HG02588 (cell line): Measurements from ENCODE around the gene TERB2.
"Not testable (repeated sequence)": the region's sequence is repeated elsewhere in the genome, so short reads cannot be mapped to it uniquely, and the experiment has no call there.

Experiments
- ATAC-seq: cut with Tn5 transposase; IDR thresholded peaks from one replicate; pipeline ENCODE4 v1.9.1; 2021; ENCODE audit warnings: mild to moderate bottlenecking, moderate library complexity; ENCODE audit not compliant: unreplicated experiment

TERB2 gene, protein sequence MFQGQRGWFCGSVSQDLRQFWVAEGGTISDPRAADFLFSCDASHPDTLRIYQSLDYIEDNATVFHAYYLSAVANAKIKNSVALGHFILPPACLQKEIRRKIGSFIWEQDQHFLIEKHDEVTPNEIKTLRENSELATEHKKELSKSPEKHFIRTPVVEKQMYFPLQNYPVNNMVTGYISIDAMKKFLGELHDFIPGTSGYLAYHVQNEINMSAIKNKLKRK

DNA sequence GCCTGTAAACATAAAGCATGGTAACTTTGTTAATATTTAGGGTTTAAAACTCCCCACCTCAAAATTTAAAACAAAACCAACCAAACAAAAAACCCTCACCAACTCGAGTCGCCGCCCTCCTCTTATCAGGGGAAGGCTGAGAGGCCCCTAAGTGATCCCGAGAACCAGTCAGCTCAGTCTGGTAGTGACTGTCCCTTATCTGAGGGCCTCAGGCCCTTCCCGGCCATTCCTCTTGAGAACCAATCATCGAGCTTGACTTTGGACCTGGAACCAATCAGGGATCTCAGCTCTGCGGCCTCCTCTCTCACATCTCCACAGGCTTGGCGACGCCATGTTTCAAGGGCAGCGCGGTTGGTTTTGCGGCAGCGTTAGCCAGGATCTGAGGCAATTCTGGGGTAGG lies at the start of gene TERB2:
Gene TERB2 (plus strand): TSS at position 300 of the 400 bp plus-strand sequence. CDS start 32 bp downstream, at position 332.
- no peak for ATAC-seq

- no peak for ATAC-seq
Observed at GRCh38 chr15:44909423-44909822, 47.1 kb upstream of the TERB2 start.

- ATAC-seq: no peak
Observed at GRCh38 chr15:44910981-44911625, 45.4 kb upstream of the TERB2 start.

GRCh38 chr15:44912186-44912585 lies 44.3 kb upstream of the TERB2 start:
- not testable (repeated sequence) for ATAC-seq

GRCh38 chr15:44912974-44913448 lies 43.5 kb upstream of the TERB2 start:
- ATAC-seq: not testable (repeated sequence)

DNA sequence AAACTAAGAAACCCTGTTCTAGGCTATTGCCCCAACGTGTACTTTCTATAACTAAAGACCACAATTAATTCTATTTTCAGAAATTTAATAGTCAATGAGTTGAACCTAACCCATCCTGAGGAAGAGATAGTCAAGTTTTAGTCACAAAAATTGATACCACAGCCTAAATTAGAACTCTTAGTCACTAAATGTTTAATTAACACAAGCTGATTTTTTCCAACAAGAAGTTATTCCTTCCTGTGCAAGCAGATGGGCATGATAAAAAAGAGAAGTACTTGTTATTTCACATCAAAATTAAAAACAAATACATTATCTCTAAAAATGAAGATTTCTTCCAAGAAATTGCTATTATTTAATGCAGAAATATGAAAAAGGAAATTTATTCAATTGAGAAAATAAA lies 38.4 kb upstream of the TERB2 start:
- ATAC-seq: no peak

GRCh38 chr15:44928658-44929057 lies 27.8 kb upstream of the TERB2 start:
- not testable (repeated sequence) for ATAC-seq

DNA sequence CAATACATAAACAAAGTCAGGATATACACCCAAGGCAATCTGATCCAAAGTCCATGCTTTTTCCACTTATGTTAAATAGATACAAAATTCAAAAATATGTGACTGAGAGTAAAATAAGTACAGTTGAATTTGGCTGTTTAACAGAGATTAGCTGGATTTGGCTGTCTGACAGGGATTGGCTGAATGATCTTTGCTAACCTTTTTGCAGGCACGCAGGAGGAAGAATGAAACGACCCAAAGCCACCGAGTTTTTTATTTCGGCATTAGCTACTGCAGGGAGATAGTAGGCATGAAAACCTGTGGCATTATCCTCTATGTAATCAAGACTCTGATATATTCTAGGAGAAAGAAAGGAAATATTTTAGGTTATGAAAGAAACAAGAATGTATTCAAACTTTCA lies 26.2 kb upstream of the TERB2 start:
- ATAC-seq: not testable (repeated sequence)

- ATAC-seq: not testable (repeated sequence)
Observed at GRCh38 chr15:44958302-44958701, 1.8 kb downstream of the TERB2 start.

GRCh38 chr15:44968475-44968874 lies 12.0 kb downstream of the TERB2 start:
- no peak for ATAC-seq

- no peak for ATAC-seq
Observed at GRCh38 chr15:44971036-44971435, 14.5 kb downstream of the TERB2 start.

DNA sequence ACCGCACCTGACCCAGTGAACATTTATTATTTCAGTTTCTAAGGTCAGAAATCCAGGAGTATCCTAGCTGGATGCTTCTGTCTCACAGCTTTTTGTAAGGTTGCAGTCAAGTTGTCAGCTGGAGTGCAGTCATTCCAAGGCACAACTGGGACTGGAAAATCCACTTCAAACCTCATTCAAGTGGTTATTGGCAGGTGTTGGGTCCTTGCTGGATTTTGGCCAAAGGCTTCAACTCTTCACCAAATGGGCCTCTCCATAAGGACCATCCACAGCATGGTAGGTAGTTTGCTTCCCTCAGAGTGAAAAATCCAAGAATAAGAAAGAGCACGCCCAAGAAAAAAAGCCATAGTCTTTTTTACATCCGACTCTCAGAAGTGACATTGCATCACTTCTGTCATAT lies 19.7 kb downstream of the TERB2 start:
- not testable (repeated sequence) for ATAC-seq

GRCh38 chr15:44977781-44978180 lies 21.3 kb downstream of the TERB2 start:
- not testable (repeated sequence) for ATAC-seq

DNA sequence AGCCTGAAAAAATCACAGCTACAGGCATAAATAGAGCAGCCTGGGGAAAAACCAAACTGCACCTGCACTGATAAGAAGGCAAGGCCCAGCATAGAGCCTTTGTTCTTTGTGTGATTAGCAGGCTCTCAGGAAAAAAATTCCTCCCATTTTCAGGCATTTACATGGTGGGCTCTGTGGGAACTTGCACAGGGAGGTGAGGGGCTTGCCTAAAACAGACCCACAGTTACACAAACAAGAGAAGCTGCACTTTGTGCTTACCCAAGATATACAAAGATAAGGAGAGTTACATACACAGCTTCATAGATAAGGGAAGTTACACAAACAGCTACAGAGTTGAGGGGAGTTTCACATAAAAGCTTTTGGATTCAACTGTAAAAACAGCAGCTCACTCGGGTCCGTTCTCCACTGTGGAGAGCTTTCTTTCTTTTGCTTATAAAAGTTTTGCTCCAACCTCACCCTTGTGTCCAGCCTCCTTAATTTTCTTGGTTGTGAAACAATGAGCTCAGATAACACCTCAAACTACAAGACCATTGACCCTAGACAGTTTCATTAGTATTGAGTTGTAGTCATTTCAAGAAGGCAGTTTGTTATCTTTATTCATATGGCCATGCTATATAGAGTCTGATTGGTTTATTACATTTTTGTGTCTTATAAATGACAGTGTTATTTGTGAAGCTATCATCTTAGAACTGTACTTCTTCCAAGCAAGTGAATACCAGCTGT lies 23.3 kb downstream of the TERB2 start:
- not testable (repeated sequence) for ATAC-seq

DNA sequence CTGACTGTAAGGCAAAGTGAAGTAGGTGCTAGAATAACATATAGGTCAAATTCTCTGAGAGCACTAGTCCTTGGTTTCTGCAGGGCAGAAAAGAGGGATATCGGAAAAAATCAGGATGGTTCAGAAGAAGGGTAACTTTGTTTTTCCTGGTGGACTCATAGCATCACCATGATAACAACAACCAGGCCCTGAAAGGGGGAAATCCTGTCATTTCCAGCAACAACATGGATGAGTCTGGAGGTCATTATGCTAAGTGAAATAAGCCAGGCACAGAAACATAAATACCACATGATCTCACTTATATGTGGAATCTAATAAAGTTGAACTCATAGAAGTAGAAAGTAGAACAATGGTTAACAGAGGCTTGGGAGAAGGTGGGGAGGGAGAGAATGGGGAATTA lies 27.7 kb downstream of the TERB2 start:
- ATAC-seq: not testable (repeated sequence)

DNA sequence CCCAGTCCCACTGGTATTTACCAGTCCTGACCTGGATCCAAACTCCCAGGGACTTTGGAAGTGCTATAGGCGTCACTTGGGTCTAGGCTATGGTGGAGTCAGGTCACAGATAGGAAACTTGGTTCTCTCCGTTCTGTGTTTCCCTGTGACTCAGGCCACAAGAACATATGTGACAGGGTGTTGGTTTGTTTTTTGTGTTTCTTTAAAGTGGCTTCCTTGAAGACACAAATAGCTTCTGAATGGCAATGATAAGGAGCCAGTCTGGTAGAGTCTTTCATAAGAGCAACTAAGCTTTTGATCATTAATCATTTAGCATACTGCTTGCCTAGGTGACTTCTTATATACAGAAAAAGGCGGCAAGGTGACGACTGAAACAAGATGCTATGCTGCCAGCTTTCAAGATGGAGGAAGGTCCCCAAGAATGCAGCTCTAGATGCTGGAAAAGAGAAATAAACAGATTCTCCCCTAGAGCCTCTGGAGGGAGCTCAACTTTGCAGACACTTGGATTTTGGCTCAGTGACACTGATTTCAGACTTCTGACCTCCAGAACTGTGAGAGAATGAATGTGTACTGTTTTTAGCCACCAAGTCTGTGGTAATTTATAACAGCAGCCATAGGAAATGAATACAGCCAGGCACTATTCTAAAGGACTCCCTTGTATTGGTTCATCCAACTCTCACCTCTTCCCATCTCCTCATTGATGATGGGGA lies 30.0 kb downstream of the TERB2 start:
- ATAC-seq: not testable (repeated sequence)

GRCh38 chr15:44987711-44988110 lies 31.2 kb downstream of the TERB2 start:
- not testable (repeated sequence) for ATAC-seq

DNA sequence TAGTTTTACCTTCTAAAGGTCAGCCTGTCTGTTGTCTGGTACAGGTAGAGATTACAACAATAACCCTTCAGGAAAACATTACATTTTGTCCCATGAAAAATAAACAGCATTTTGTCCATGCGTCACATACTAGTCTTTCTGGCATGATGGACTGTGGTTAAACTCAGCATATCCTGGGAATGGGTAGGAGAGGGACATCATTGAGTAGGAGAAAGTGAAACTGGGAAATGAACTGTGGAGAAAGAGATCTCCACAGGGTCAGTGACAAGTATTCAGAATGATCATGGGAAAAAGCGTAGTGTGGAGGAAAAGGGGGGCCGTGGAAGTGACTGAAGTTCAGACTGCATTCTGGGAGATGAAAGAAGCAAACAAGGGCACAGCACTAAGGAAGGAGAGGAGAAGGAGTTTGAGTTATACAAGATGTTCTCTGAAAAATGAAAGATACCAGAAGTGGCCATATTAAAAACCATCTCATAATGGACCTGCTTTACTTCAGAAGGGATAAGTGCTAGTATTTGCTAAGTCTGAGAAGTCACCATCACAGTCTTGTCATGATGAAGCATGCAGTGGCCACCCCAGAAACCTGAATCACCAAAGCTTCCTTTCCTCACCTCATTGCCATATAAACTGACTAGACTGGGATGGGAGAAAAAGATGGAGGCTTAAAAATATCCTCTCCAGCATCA lies 31.8 kb downstream of the TERB2 start:
- ATAC-seq: not testable (repeated sequence)

GRCh38 chr15:44988870-44989219 lies 32.4 kb downstream of the TERB2 start:
- ATAC-seq: not testable (repeated sequence)

GRCh38 chr15:44997632-44998031 lies 41.1 kb downstream of the TERB2 start:
- not testable (repeated sequence) for ATAC-seq

DNA sequence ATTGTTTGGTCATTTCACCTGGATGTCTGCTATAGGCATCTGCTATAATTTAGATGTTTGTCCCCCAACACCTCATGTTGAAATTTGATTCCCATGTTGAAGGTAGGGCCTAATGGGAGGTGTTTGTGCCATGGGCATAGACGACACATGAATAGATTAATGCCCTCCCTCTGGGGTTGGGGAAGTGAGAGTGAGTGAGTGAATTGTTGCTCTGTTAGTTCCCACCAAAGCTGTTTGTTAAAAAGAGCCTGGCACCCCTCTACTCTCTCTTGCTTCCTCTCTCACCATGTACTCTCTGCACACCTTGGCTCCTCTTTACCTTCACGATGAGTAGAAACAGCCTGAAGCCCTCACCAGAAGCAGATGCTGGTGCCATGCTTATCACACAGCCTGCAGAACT lies 42.6 kb downstream of the TERB2 start:
- ATAC-seq: no peak
